Brain microvascular endothelial cell (primary cell): ENCODE measurements around the gene AGPAT2.

Experiments used
- DNase-seq: peaks from one replicate; pipeline ENCODE4 v3.0.0-alpha.2; 2020
- H3K27ac ChIP-seq: fragments of 250-450 bp; sonication (Bioruptor Pico); 2 replicates; pipeline ENCODE4 v1.5.1; 2020; ENCODE audit warnings: mild to moderate bottlenecking, moderate library complexity
- H3K27me3 ChIP-seq: fragments of 250-450 bp; sonication (Bioruptor Pico); replicated peaks from 2 replicates; pipeline ENCODE4 v1.5.1; 2020; ENCODE audit warnings: mild to moderate bottlenecking
- H3K36me3 ChIP-seq: fragments of 250-450 bp; sonication (Bioruptor Pico); replicated peaks from 2 replicates; pipeline ENCODE4 v1.5.1; 2020; ENCODE audit warnings: mild to moderate bottlenecking
- H3K4me3 ChIP-seq: 2 replicates; pipeline ENCODE4 v1.5.1; 2011; ENCODE audit warnings: low read depth, mild to moderate bottlenecking, control low read depth, low read length, moderate library complexity
- in situ Hi-C: cut with HindIII; loops from 2 replicates; pipeline ENCODE4 v1.10.0; 2017; ENCODE audit warnings: low sequenced_read_pairs, low pct_ligation_motif_present
- TF ChIP-seq, protein P1 (sequence below): IDR thresholded peaks from 2 replicates; pipeline ENCODE4 v1.5.1; 2011; ENCODE audit warnings: low read depth, mild to moderate bottlenecking, moderate library complexity, low read length, control low read depth, inconsistent platforms; ENCODE audit errors: missing control alignments

AGPAT2 gene

DNA sequence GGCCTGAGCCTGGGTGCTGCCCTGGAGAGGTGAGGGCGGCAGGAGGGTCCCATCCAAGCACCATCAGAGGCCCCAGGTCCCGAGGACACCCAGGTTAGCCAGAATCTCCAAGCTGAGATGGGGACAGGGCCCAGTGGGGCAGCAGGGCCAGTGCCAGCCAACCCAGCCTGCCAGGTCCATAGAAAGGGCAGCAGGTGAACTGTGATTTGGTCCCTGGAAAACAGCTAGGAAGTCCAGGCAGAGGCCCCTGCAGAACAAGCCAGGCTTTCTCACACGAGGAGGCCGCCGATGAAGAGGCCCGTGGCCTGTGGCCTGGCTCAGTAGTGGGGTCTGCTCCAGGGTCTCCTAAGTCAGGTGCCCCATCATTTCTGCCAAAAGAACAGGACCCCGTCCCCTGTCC lies 2.0 kb downstream of the AGPAT2 start:
- no peaks in the 10 kb centered on the region for H3K36me3 ChIP-seq
- no peaks in the 10 kb centered on the region for H3K27me3 ChIP-seq
- TF ChIP-seq, protein P1, sequence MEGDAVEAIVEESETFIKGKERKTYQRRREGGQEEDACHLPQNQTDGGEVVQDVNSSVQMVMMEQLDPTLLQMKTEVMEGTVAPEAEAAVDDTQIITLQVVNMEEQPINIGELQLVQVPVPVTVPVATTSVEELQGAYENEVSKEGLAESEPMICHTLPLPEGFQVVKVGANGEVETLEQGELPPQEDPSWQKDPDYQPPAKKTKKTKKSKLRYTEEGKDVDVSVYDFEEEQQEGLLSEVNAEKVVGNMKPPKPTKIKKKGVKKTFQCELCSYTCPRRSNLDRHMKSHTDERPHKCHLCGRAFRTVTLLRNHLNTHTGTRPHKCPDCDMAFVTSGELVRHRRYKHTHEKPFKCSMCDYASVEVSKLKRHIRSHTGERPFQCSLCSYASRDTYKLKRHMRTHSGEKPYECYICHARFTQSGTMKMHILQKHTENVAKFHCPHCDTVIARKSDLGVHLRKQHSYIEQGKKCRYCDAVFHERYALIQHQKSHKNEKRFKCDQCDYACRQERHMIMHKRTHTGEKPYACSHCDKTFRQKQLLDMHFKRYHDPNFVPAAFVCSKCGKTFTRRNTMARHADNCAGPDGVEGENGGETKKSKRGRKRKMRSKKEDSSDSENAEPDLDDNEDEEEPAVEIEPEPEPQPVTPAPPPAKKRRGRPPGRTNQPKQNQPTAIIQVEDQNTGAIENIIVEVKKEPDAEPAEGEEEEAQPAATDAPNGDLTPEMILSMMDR, result no peak
- no peak overlapping the region for H3K4me3 ChIP-seq
- H3K27ac ChIP-seq, result no peak overlapping the region
- in situ Hi-C loops, result no loop called here
- no peak for DNase-seq

GRCh38 chr9:136684799-136685198 lies 2.5 kb downstream of the AGPAT2 start:
- TF ChIP-seq, protein P1, result no peak
- DNase-seq, result no peak
- no peak overlapping the region for H3K4me3 ChIP-seq
- H3K36me3 ChIP-seq, result no peaks in the 10 kb centered on the region
- H3K27ac ChIP-seq, result no peak overlapping the region
- in situ Hi-C loops, result no loop called here
- no peaks in the 10 kb centered on the region for H3K27me3 ChIP-seq

GRCh38 chr9:136684339-136684738 lies 2.9 kb downstream of the AGPAT2 start:
- Histone ChIP-seq H3K27ac (no peak overlapping the region), H3K27me3 (no peaks in the 10 kb centered on the region), H3K4me3 (no peak overlapping the region), H3K36me3 (no peaks in the 10 kb centered on the region)
- no peak for DNase-seq
- in situ Hi-C loops, result no loop called here
- TF ChIP-seq, protein P1, result no peak

DNA sequence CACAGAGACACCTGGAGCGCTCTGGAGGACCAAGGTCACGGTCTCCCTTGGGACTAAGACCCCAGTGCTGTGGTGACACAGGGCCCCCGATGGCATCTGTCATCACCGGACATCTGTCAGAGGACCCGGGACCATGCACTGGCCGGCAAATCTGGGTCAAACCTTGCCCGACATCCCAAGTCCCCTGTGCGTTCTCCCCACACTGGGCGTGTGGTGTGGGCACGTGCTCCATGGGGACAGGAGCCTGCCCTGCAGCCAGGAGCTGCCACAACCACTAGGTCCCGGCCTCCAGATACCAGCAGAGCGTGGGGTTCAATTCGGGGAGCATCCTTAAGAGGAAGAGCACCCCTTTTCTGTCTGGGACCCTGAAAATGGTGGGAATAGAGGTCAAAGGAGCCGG lies 3.5 kb downstream of the AGPAT2 start:
- no peaks in the 10 kb centered on the region for H3K27me3 ChIP-seq
- no peak overlapping the region for H3K4me3 ChIP-seq
- no peak for DNase-seq
- in situ Hi-C loops, result no loop called here
- no peak overlapping the region for H3K27ac ChIP-seq
- no peaks in the 10 kb centered on the region for H3K36me3 ChIP-seq
- TF ChIP-seq, protein P1, result no peak

DNA sequence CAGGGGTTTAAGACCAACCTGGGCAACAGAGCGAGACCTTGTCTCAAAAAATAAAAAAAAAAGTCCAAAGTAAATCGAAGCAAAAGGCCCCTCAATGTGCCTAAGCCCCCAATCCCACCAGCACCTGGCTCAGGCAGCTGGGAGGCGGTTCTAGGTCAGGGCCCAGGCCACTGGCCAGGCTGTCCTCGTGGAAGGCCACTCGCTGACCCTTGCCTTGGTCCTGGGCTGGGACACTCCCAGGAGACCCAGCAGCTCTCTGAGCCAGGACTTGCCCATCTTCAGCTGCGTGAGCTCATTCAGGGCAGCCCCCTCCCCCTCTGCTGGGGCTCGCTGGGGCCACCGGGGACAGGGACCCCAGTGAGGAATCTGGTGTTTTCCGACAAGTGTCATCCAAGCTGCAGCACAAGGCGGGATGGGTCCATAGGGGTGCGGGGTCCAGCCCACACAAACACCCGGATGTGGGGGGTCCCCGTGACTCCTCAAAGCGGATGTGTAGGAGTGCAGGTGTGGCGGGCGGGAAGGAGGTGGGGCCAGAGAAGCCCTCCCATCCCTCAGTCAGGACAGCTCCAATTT lies 4.0 kb downstream of the AGPAT2 start:
- in situ Hi-C loops, result no loop called here
- Histone ChIP-seq H3K27me3 (no peaks in the 10 kb centered on the region), H3K4me3 (no peak overlapping the region), H3K36me3 (no peaks in the 10 kb centered on the region), H3K27ac (no peak overlapping the region)
- no peak for DNase-seq
- TF ChIP-seq, protein P1, result no peak

GRCh38 chr9:136682710-136683109 lies 4.5 kb downstream of the AGPAT2 start:
- Histone ChIP-seq H3K4me3 (no peak overlapping the region), H3K27me3 (no peaks in the 10 kb centered on the region), H3K36me3 (no peaks in the 10 kb centered on the region), H3K27ac (no peak overlapping the region)
- in situ Hi-C loops, result no loop called here
- TF ChIP-seq, protein P1, result no peak
- no peak for DNase-seq
